ENCODE results near the gene CBX8.

DNA sequence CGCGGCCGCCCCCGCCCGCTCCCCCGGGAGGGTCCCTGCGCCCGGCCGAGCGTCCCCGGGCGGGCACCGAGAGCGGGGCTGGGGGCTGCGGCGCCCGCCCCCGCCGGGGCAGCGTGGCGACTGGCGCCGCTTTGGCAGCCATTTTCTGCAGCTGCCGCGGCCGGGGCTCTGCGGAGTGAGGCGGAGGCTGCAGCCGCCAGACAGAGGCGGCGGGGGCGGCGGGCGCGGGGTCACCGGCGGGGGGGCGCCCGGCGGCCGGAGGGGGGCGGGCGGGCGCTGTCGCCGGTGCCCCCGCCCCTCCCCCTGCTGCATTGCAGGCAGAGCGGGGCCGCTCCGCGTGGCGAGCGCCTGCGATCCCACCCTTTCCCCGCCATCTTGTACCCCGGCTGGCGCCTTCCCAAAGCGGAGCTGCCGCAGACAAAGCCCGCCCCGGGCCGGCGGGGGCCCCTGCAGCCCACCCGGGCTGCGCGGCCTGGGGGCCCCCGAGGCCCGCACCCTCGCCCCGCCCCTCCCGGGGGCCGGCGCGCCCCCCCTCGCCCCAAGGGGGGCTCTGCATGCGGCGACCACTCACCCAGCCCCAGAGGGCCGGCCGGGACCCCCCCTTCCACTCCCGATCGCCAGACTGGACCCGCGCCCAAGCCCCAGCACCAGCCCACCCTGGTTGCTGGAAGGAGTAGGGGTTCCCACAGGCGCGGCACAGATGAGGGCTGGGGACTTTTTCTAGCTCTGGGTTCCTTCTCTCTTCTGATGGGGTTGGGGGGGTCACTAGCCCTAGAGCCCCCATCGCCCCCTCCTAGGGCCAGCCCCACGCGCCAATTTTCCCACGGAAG lies 16.6 kb upstream of the CBX8 start:
- TF ChIP-seq FOXA1 (IDR thresholded peaks at IDR 0.05) (no peak), ZNF384 (IDR thresholded peaks at IDR 0.05) (no peak), PKNOX1 (IDR thresholded peaks at IDR 0.05) (no peak)
